ENCODE data around the gene FOXM1. TPM values are rescaled to one million over a fixed set of nuclear protein-coding genes. Genes with fewer than 3 reads are reported as not detected.

The FOXM1 gene
- total and polyA plus RNA-seq, 2 of the 13 experiments (the other 11 are each of a cell fraction or from before 2014, with no cell fraction given), result 17.1 to 25.9 TPM

GRCh38 chr12:2812290-2813213 lies 64.4 kb downstream of the FOXM1 start, which contains the start of gene ITFG2 (continued):
- TF ChIP-seq ZBTB2 (CRISPR knock-in tag; IDR thresholded peaks at IDR 0.05; ENCODE audit: low read depth) (0 out of 2 replicates have a peak, but pooled peaks have one; percentile 77), ZNF614 (CRISPR knock-in tag; IDR thresholded peaks at IDR 0.05; ENCODE audit: borderline replicate concordance) (peak; percentile 85; the same call in 1 of the 2 replicates), ZNF556 (CRISPR knock-in tag; IDR thresholded peaks at IDR 0.05; ENCODE audit: borderline replicate concordance) (peak; percentile 96), ZNF639 (CRISPR knock-in tag; conservative IDR thresholded peaks at IDR 0.05) (peak; percentile 89; the same call in 1 of the 2 replicates), ZNF574 (CRISPR knock-in tag; IDR thresholded peaks at IDR 0.05) (peak; percentile 92), ZBTB39 (CRISPR knock-in tag; IDR thresholded peaks at IDR 0.05) (no peak), RARA (CRISPR knock-in tag; IDR thresholded peaks at IDR 0.05) (peak; percentile 57; the same call in 1 of the 2 replicates), ZNF280D (CRISPR knock-in tag; IDR thresholded peaks at IDR 0.05) (peak; percentile 95), ZSCAN9 (CRISPR knock-in tag; IDR thresholded peaks at IDR 0.05; ENCODE audit: borderline replicate concordance) (no peak), MTF1 (CRISPR knock-in tag; IDR thresholded peaks at IDR 0.05) (peak; percentile 45; the same call in 1 of the 2 replicates), ATF6 (CRISPR knock-in tag; conservative IDR thresholded peaks at IDR 0.05) (no peak)
